ENCODE results near the gene TIMP3. TPM values are rescaled to one million over a fixed set of nuclear protein-coding genes. Genes with fewer than 3 reads are reported as not detected.

Gene TIMP3
- total RNA-seq, 1 experiment from 2014 or later = 3.3 TPM

DNA sequence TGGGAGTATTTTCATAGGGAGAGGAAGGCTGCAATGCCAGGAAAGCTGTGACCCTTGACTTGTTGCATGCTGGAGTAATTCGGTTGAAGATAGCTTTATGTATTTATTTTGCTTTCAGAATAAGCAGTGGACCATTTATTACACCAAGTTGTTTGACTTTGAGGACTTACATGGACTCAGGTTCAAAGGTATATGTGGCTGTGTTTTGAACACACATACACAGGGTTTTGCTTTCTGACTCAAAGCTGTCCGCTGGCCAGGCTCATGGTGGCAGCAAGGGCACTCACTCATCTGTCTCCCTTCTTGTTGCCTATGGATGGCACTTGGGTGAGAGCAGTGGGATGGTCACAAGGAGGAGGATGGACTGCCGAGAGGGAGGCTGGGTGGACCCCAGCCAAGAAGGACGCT, 6.5 kb downstream of the TIMP3 start:
- no peak for ATAC-seq
- ChIA-PET POLR2A (no interaction called here), CTCF (interaction anchor here (0.7 to 5.8 kb wide), 3 partner anchors 11 to 319 kb away, joined by 3 to 53 read pairs (median 3); no protein-coding TSS in a partner anchor)
- TF ChIP-seq GABPB1 (CRISPR knock-in tag; IDR thresholded peaks at IDR 0.05) (peak; percentile 59), ESRRA (CRISPR knock-in tag; IDR thresholded peaks at IDR 0.05; ENCODE audit: borderline replicate concordance) (no peak)
- TF ChIP-seq, protein P1, sequence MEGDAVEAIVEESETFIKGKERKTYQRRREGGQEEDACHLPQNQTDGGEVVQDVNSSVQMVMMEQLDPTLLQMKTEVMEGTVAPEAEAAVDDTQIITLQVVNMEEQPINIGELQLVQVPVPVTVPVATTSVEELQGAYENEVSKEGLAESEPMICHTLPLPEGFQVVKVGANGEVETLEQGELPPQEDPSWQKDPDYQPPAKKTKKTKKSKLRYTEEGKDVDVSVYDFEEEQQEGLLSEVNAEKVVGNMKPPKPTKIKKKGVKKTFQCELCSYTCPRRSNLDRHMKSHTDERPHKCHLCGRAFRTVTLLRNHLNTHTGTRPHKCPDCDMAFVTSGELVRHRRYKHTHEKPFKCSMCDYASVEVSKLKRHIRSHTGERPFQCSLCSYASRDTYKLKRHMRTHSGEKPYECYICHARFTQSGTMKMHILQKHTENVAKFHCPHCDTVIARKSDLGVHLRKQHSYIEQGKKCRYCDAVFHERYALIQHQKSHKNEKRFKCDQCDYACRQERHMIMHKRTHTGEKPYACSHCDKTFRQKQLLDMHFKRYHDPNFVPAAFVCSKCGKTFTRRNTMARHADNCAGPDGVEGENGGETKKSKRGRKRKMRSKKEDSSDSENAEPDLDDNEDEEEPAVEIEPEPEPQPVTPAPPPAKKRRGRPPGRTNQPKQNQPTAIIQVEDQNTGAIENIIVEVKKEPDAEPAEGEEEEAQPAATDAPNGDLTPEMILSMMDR (IDR thresholded peaks at IDR 0.05) = no peak
- no peaks in the 10 kb centered on the region for H3K36me3 Mint-ChIP-seq
- H3K9me3 Mint-ChIP-seq = no peaks in the 10 kb centered on the region
- H3K4me3 Mint-ChIP-seq = no peak overlapping the region
- H3K4me1 Mint-ChIP-seq = peaks cover 47% of the 10 kb centered on the region
- no peak for DNase-seq (ENCODE audit: low spot score)
- peaks cover 15% of the 10 kb centered on the region for H3K27me3 Mint-ChIP-seq (ENCODE audit: low read depth)
- H3K27ac Mint-ChIP-seq = no peak overlapping the region

- no peak overlapping the region; the same call in 1 of the 2 replicates for H3K27ac Mint-ChIP-seq
- no peaks in the 10 kb centered on the region for H3K36me3 Mint-ChIP-seq
- no peak for TF ChIP-seq PRRX2 (CRISPR knock-in tag; IDR thresholded peaks at IDR 0.05)
- TF ChIP-seq, protein P2, sequence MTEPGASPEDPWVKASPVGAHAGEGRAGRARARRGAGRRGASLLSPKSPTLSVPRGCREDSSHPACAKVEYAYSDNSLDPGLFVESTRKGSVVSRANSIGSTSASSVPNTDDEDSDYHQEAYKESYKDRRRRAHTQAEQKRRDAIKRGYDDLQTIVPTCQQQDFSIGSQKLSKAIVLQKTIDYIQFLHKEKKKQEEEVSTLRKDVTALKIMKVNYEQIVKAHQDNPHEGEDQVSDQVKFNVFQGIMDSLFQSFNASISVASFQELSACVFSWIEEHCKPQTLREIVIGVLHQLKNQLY (CRISPR knock-in tag; IDR thresholded peaks at IDR 0.05) = no peak
- TF ChIP-seq SP1 (CRISPR knock-in tag; conservative IDR thresholded peaks at IDR 0.05) = no peak
- TF ChIP-seq TP53 (CRISPR knock-in tag; IDR thresholded peaks at IDR 0.05) = no peak
- TF ChIP-seq NR3C1 (CRISPR knock-in tag; conservative IDR thresholded peaks at IDR 0.05; ENCODE audit: low read depth) = no peak
- TF ChIP-seq CREM (CRISPR knock-in tag; IDR thresholded peaks at IDR 0.05) = no peak
- no peak for TF ChIP-seq OVOL2 (CRISPR knock-in tag; IDR thresholded peaks at IDR 0.05; ENCODE audit: borderline replicate concordance)
- TF ChIP-seq, protein P3, sequence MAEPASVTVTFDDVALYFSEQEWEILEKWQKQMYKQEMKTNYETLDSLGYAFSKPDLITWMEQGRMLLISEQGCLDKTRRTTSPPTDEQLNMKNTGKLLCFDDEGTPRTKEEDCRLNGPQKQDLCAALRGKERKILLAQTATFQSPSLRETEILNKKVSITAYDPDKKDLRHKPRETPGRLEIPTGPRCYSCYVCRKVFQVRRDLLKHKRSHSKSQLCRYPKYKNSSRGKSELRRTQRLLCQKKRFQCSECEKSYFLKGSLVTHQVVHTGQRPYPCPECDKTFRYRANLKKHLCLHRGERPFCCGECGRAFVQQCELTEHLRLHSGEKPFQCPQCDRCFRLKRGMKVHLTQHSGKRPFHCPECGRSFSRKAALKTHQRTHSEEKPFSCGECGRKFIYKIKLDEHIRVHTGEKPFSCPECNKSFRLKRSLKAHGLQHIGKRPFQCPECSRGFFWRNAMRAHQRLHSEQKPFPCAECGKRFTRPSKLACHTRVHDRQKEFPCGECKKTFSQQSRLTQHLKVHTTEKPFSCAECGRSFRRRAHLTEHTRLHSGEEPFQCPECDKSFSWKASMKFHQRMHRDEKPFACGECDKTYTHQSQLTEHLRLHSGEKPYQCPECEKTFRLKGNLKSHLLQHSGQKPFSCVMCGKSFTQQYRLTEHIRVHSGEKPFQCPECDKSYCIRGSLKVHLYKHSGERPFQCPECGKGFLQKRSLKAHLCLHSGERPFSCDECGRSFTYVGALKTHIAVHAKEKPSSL (CRISPR knock-in tag; conservative IDR thresholded peaks at IDR 0.05) = no peak
- no peak for TF ChIP-seq AFF4 (CRISPR knock-in tag; IDR thresholded peaks at IDR 0.05; ENCODE audit: borderline replicate concordance)
- TF ChIP-seq, protein P4, sequence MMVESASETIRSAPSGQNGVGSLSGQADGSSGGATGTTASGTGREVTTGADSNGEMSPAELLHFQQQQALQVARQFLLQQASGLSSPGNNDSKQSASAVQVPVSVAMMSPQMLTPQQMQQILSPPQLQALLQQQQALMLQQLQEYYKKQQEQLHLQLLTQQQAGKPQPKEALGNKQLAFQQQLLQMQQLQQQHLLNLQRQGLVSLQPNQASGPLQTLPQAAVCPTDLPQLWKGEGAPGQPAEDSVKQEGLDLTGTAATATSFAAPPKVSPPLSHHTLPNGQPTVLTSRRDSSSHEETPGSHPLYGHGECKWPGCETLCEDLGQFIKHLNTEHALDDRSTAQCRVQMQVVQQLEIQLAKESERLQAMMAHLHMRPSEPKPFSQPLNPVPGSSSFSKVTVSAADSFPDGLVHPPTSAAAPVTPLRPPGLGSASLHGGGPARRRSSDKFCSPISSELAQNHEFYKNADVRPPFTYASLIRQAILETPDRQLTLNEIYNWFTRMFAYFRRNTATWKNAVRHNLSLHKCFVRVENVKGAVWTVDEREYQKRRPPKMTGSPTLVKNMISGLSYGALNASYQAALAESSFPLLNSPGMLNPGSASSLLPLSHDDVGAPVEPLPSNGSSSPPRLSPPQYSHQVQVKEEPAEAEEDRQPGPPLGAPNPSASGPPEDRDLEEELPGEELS (CRISPR knock-in tag; IDR thresholded peaks at IDR 0.05) = no peak
- no peak for TF ChIP-seq NFATC4 (CRISPR knock-in tag; IDR thresholded peaks at IDR 0.05)
- no peak for TF ChIP-seq FOXP1 (CRISPR knock-in tag; IDR thresholded peaks at IDR 0.05; ENCODE audit: borderline replicate concordance)
- ChIA-PET CTCF (interaction anchor here (0.9 to 5.8 kb wide), 7 partner anchors 9 to 291 kb away, joined by 3 to 53 read pairs (median 4); partner anchors contain the start of gene TIMP3), POLR2A (interaction anchor here (0.8 to 1.0 kb wide), 2 partner anchors 8 to 13 kb away, joined by 3 to 4 read pairs; partner anchors contain the start of gene TIMP3)
- peaks cover 39% of the 10 kb centered on the region for H3K4me1 Mint-ChIP-seq
- ATAC-seq = no peak
- no peak for DNase-seq (ENCODE audit: low spot score)
- no peaks in the 10 kb centered on the region for H3K9me3 Mint-ChIP-seq
- no peaks in the 10 kb centered on the region for H3K27me3 Mint-ChIP-seq (ENCODE audit: low read depth)
- no peak overlapping the region for H3K4me3 Mint-ChIP-seq
These were observed 8.5 kb downstream of the TIMP3 start for GRCh38 chr22:32809786-32810554.
